SJCRH30 (cell line): ENCODE data around the gene ZFR. TPM values are rescaled to one million over a fixed set of nuclear protein-coding genes. Genes with fewer than 3 reads are reported as not detected.
"Not testable (repeated sequence)": the region's sequence is repeated elsewhere in the genome, so short reads cannot be mapped to it uniquely, and the experiment has no call there.

Source experiments
- DNase-seq, 2 experiments: peaks; one replicate each; pipeline ENCODE4 v3.0.0-alpha.2; 2015 to 2020
- H3K27ac ChIP-seq: fragments of 250-450 bp; sonication (Bioruptor Pico); 2 replicates; pipeline ENCODE4 v1.5.1; 2020; ENCODE audit warnings: mild to moderate bottlenecking, moderate library complexity
- H3K27me3 ChIP-seq: fragments of 250-450 bp; sonication (Bioruptor Pico); 2 replicates; pipeline ENCODE4 v1.5.1; 2020; ENCODE audit warnings: mild to moderate bottlenecking, moderate library complexity
- H3K36me3 ChIP-seq: fragments of 250-450 bp; sonication (Bioruptor Pico); 2 replicates; pipeline ENCODE4 v1.5.1; 2020; ENCODE audit warnings: mild to moderate bottlenecking, moderate library complexity
- H3K4me1 ChIP-seq: fragments of 250-450 bp; sonication (Bioruptor Pico); 2 replicates; pipeline ENCODE4 v1.5.1; 2020; ENCODE audit warnings: mild to moderate bottlenecking, moderate library complexity
- H3K4me3 ChIP-seq: fragments of 250-450 bp; sonication (Bioruptor Pico); 2 replicates; pipeline ENCODE4 v1.5.1; 2020; ENCODE audit warnings: mild to moderate bottlenecking, moderate library complexity
- H3K9me3 ChIP-seq: fragments of 250-450 bp; sonication (Bioruptor Pico); replicated peaks from 2 replicates; pipeline ENCODE4 v1.5.1; 2020; ENCODE audit warnings: mild to moderate bottlenecking, moderate library complexity
- total RNA-seq: library from RNA; depleted of rRNA; stranded (reverse); fragments of >200 nt; shearing (Covaris generic); gene quantifications from 2 replicates; pipeline ENCODE4 v1.2.3, GENCODE V29; 2014

The ZFR gene
- total RNA-seq, 1 experiment from 2014 or later, result 136 TPM

DNA sequence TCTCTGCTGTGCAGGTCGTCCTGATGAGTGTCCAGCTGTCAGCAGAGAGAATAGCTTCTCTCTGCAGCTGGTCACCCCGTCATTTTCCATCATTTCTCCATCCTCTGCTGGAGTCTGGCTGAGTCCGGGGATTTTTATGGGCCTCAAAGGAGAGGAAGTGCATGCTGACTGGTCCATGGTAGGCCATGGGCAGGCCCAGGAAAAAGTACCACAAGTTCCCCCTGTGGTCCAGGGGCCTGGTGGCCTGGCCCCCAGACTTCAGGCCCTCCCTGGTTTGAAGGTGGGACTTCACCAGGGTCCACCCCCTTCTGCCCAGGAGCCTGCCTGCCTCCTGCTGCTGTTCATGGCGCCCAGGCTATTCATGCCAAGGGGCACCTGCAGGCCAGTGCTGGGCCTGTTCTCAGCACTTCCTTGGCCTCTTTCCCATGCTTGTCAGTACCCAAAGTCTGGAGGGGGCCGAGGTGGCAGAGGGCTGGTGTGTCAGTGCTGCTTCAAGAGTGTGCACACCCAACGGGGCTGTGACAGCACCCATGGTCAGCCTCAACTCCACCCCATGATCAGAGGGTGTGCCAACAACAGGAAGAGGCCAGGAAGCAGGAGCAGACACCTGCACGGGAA is 124.5 kb downstream of the ZFR start:
- no peak overlapping the region for H3K27ac ChIP-seq
- H3K4me3 ChIP-seq, result no peak overlapping the region
- H3K4me1 ChIP-seq, result no peaks in the 10 kb centered on the region
- no peaks in the 10 kb centered on the region for H3K36me3 ChIP-seq
- no peak for DNase-seq
- no peaks in the 10 kb centered on the region for H3K27me3 ChIP-seq
- H3K9me3 ChIP-seq, result peaks cover 4% of the 10 kb centered on the region; the same call in 1 of the 2 replicates

- H3K9me3 ChIP-seq, result peaks cover 4% of the 10 kb centered on the region; the same call in 1 of the 2 replicates
- no peaks in the 10 kb centered on the region for H3K36me3 ChIP-seq
- DNase-seq, result no peak
- H3K27ac ChIP-seq, result no peak overlapping the region
- H3K4me3 ChIP-seq, result no peak overlapping the region
- no peaks in the 10 kb centered on the region for H3K4me1 ChIP-seq
- H3K27me3 ChIP-seq, result no peaks in the 10 kb centered on the region
These were observed 125.1 kb downstream of the ZFR start for GRCh38 chr5:32319392-32319791.

- Histone ChIP-seq H3K4me1 (no peaks in the 10 kb centered on the region), H3K27me3 (no peaks in the 10 kb centered on the region), H3K27ac (no peak overlapping the region), H3K36me3 (no peaks in the 10 kb centered on the region), H3K9me3 (peaks cover 4% of the 10 kb centered on the region; the same call in 1 of the 2 replicates), H3K4me3 (no peak overlapping the region)
- no peak for DNase-seq
These were observed 127.5 kb downstream of the ZFR start for GRCh38 chr5:32317041-32317440.

DNA sequence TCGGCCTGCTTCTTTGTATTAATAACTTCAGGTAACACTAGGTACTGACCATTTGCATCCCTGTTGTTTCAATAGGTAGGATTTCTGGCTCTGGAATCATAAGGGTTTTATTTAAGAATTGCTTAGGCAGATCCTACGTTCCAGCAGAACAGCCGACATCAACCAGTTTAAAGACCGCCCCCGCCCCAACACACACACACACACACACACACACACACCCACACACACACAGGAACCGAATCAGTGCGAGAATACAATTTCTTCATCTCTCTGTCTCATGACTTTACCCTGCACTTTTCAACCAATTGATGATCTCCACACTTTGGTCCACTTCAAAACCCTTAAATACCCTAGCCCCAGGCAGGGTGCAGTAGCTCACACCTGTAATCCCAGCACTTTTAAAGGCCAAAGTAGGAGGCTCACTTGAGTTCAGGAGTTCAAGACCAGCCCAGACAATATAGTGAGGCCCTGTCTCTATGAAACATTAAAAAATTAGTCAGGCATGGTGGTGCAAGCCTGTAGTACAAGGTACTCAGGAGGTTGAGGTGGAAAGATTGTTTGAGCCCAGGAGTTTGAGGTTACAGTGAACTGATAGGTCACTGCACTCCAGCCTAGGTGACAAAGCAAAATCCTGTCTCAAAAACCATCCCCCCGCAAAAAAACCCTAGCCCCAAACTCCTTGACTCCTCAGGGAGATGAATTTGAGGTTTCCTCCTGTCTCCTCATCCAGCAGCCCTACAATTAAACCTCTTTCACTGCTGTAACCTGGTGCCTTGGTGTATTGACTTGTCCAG is 129.1 kb downstream of the ZFR start:
- Histone ChIP-seq H3K4me3 (no peak overlapping the region), H3K36me3 (no peaks in the 10 kb centered on the region), H3K27me3 (no peaks in the 10 kb centered on the region), H3K27ac (no peak overlapping the region), H3K9me3 (no peaks in the 10 kb centered on the region), H3K4me1 (no peaks in the 10 kb centered on the region)
- DNase-seq, result no peak

GRCh38 chr5:32314658-32315057 is 129.9 kb downstream of the ZFR start:
- Histone ChIP-seq H3K27ac (no peak overlapping the region), H3K9me3 (no peaks in the 10 kb centered on the region), H3K4me3 (no peak overlapping the region), H3K4me1 (no peaks in the 10 kb centered on the region), H3K27me3 (no peaks in the 10 kb centered on the region), H3K36me3 (no peaks in the 10 kb centered on the region)
- no peak for DNase-seq

GRCh38 chr5:32314152-32314488 is 130.4 kb downstream of the ZFR start:
- not testable (repeated sequence) for DNase-seq, H3K9me3 ChIP-seq, H3K27ac ChIP-seq, H3K36me3 ChIP-seq, H3K4me3 ChIP-seq, H3K4me1 ChIP-seq, H3K27me3 ChIP-seq

- Histone ChIP-seq H3K9me3 (no peaks in the 10 kb centered on the region), H3K4me3 (peak within 1 kb of the TSS; percentile 75), H3K27me3 (no peaks in the 10 kb centered on the region), H3K36me3 (no peaks in the 10 kb centered on the region), H3K4me1 (no peaks in the 10 kb centered on the region), H3K27ac (peak within 1 kb of the TSS; percentile 28; the same call in 1 of the 2 replicates)
- DNase-seq, result peak; percentile 99 to 100
These were observed 131.8 kb downstream of the ZFR start, which contains the start of gene MTMR12 for GRCh38 chr5:32312595-32313332. Gene MTMR12, minus strand, starts transcription at chr5:32312939. Its CDS starts 101 bp downstream, at chr5:32312838.

GRCh38 chr5:32312197-32312594 is 132.3 kb downstream of the ZFR start:
- Histone ChIP-seq H3K27me3 (no peaks in the 10 kb centered on the region), H3K4me1 (no peaks in the 10 kb centered on the region), H3K9me3 (no peaks in the 10 kb centered on the region), H3K4me3 (peak overlapping the region; percentile 75), H3K36me3 (no peaks in the 10 kb centered on the region), H3K27ac (peak overlapping the region; percentile 20; the same call in 1 of the 2 replicates)
- DNase-seq, result peak; percentile 75 to 78

- no peak for DNase-seq
- Histone ChIP-seq H3K27ac (peak overlapping the region; percentile 20; the same call in 1 of the 2 replicates), H3K4me3 (peak overlapping the region; percentile 75), H3K9me3 (no peaks in the 10 kb centered on the region), H3K4me1 (no peaks in the 10 kb centered on the region), H3K27me3 (no peaks in the 10 kb centered on the region), H3K36me3 (no peaks in the 10 kb centered on the region)
These were observed 132.9 kb downstream of the ZFR start for GRCh38 chr5:32311404-32312196.

- no peaks in the 10 kb centered on the region for H3K27me3 ChIP-seq
These were observed 134.8 kb downstream of the ZFR start for GRCh38 chr5:32309761-32310160.

GRCh38 chr5:32308946-32309345 is 135.6 kb downstream of the ZFR start:
- no peak for DNase-seq
- Histone ChIP-seq H3K4me3 (no peak overlapping the region), H3K27ac (no peak overlapping the region), H3K36me3 (no peaks in the 10 kb centered on the region), H3K4me1 (no peaks in the 10 kb centered on the region), H3K27me3 (no peaks in the 10 kb centered on the region), H3K9me3 (no peaks in the 10 kb centered on the region)

More at GRCh38 chr5:32309761-32310160, 134.8 kb downstream of the ZFR start:
- no peaks in the 10 kb centered on the region for H3K4me1 ChIP-seq
- no peaks in the 10 kb centered on the region for H3K9me3 ChIP-seq
- H3K27ac ChIP-seq, result no peak overlapping the region
- no peak for DNase-seq
- no peaks in the 10 kb centered on the region for H3K36me3 ChIP-seq
- H3K4me3 ChIP-seq, result no peak overlapping the region

GRCh38 chr5:32307769-32308194 is 136.8 kb downstream of the ZFR start:
- DNase-seq, result no peak
- H3K27me3 ChIP-seq, result no peaks in the 10 kb centered on the region

GRCh38 chr5:32304622-32305021 is 139.9 kb downstream of the ZFR start:
- Histone ChIP-seq H3K27ac (no peak overlapping the region), H3K36me3 (no peaks in the 10 kb centered on the region), H3K27me3 (no peaks in the 10 kb centered on the region), H3K9me3 (no peaks in the 10 kb centered on the region), H3K4me1 (no peaks in the 10 kb centered on the region), H3K4me3 (no peak overlapping the region)
- no peak for DNase-seq

More at GRCh38 chr5:32307769-32308194, 136.8 kb downstream of the ZFR start:
- Histone ChIP-seq H3K36me3 (no peaks in the 10 kb centered on the region), H3K4me1 (no peaks in the 10 kb centered on the region), H3K9me3 (no peaks in the 10 kb centered on the region), H3K4me3 (no peak overlapping the region), H3K27ac (no peak overlapping the region)
